GM18502 (cell line): ENCODE data around the gene TRMT2A.
"Not testable (repeated sequence)": the region's sequence is repeated elsewhere in the genome, so short reads cannot be mapped to it uniquely, and the experiment has no call there.

Experiments used
- ATAC-seq: cut with Tn5 transposase; IDR thresholded peaks from one replicate; pipeline ENCODE4 v1.9.1; 2021; ENCODE audit warnings: mild to moderate bottlenecking; ENCODE audit not compliant: unreplicated experiment, poor library complexity

The TRMT2A gene

GRCh38 chr22:20089226-20089976, 27.6 kb downstream of the TRMT2A start:
- no peak for ATAC-seq

- no peak for ATAC-seq
These were observed 28.8 kb downstream of the TRMT2A start for GRCh38 chr22:20088263-20088648.

GRCh38 chr22:20087319-20088262, 29.4 kb downstream of the TRMT2A start:
- ATAC-seq = no peak

- no peak for ATAC-seq
These were observed 30.3 kb downstream of the TRMT2A start for GRCh38 chr22:20086763-20087162.

- no peak for ATAC-seq
These were observed 30.9 kb downstream of the TRMT2A start for GRCh38 chr22:20086101-20086599.

- ATAC-seq = no peak
These were observed 31.4 kb downstream of the TRMT2A start for GRCh38 chr22:20085651-20086050.

- ATAC-seq = no peak
These were observed 32.2 kb downstream of the TRMT2A start for GRCh38 chr22:20084547-20085413.

- ATAC-seq = no peak
These were observed 33.0 kb downstream of the TRMT2A start for GRCh38 chr22:20083891-20084546.

GRCh38 chr22:20083157-20083890, 33.7 kb downstream of the TRMT2A start:
- ATAC-seq = no peak

- ATAC-seq = no peak
These were observed 36.0 kb downstream of the TRMT2A start for GRCh38 chr22:20080776-20081654.

GRCh38 chr22:20080445-20080775, 36.6 kb downstream of the TRMT2A start:
- ATAC-seq = peak; percentile 74

- peak; percentile 75 for ATAC-seq
These were observed 37.1 kb downstream of the TRMT2A start, which contains the start of gene DGCR8 for GRCh38 chr22:20079745-20080444. Gene DGCR8, plus strand, starts transcription at chr22:20080241. Its CDS starts 5,723 bp downstream, at chr22:20085964.

GRCh38 chr22:20076627-20077172, 40.3 kb downstream of the TRMT2A start:
- ATAC-seq = no peak

GRCh38 chr22:20071524-20071972, 45.5 kb downstream of the TRMT2A start:
- ATAC-seq = no peak

- ATAC-seq = no peak
These were observed 47.5 kb downstream of the TRMT2A start for GRCh38 chr22:20069331-20070042.

- ATAC-seq = no peak
These were observed 48.4 kb downstream of the TRMT2A start for GRCh38 chr22:20068640-20069039.

GRCh38 chr22:20067384-20067682, 49.7 kb downstream of the TRMT2A start:
- not testable (repeated sequence) for ATAC-seq
